IPS DF 6.9 (cell line): ENCODE data around the gene OR9A2.

Source experiments
- DNase-seq: peaks from one replicate; pipeline ENCODE4 v3.0.0-alpha.2; 2013; ENCODE audit warnings: low read depth, low spot score
- H3K27ac ChIP-seq: one replicate; pipeline ENCODE4 v1.5.1; 2013; ENCODE audit warnings: low read length, control low read depth
- H3K27me3 ChIP-seq: 2 replicates; pipeline ENCODE4 v1.6.1; 2013; ENCODE audit warnings: mild to moderate bottlenecking, low read length; ENCODE audit not compliant: control insufficient read depth, insufficient read depth
- H3K36me3 ChIP-seq: 2 replicates; pipeline ENCODE4 v1.6.1; 2013; ENCODE audit warnings: low read length; ENCODE audit not compliant: control insufficient read depth, insufficient read depth
- H3K4me1 ChIP-seq: 2 replicates; pipeline ENCODE4 v1.6.1; 2013; ENCODE audit warnings: low read length; ENCODE audit not compliant: control insufficient read depth, insufficient read depth
- H3K4me3 ChIP-seq: 2 replicates; pipeline ENCODE4 v1.5.1; 2013; ENCODE audit warnings: mild to moderate bottlenecking, low read length
- H3K9me3 ChIP-seq: 2 replicates; pipeline ENCODE4 v1.6.1; 2013; ENCODE audit warnings: low read length, inconsistent platforms; ENCODE audit not compliant: control insufficient read depth, insufficient read depth
- WGBS: extraction: QIAGEN DNeasy Blood & Tissue Kit; methylation state at CpG from one replicate; pipeline ENCODE4 v1.1.7; 2013; ENCODE audit warnings: mixed read lengths, missing lambda C conversion rate; ENCODE audit not compliant: insufficient read length, insufficient coverage; 5-methylcytosine and 5-hydroxymethylcytosine counted together

OR9A2 gene

DNA sequence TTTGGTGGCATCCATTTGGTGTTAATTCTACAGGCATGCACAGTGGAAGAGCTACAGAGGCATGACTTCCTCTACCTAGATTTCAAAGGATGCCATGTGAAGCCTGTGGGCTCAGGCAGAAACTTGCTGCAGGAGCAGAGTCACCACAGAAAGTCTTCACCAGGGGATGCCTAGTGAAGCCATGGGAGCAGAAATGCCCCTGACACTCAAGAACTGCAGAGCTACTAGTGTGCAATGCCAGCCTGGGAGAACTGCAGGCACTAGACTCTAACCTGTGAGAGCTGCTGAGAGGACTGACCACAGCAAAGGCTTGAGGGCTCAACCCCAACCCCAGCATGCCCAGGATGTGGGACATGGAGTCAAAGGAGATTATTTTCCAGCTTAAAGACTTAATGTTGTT is 3.9 kb downstream of the OR9A2 start:
- no peak overlapping the region for H3K27ac ChIP-seq
- DNase-seq, result no peak
- H3K4me3 ChIP-seq, result no peak overlapping the region
- H3K4me1 ChIP-seq, result no peaks in the 10 kb centered on the region
- H3K9me3 ChIP-seq, result no peaks in the 10 kb centered on the region
- no peaks in the 10 kb centered on the region for H3K27me3 ChIP-seq
- H3K36me3 ChIP-seq, result no peaks in the 10 kb centered on the region

DNA sequence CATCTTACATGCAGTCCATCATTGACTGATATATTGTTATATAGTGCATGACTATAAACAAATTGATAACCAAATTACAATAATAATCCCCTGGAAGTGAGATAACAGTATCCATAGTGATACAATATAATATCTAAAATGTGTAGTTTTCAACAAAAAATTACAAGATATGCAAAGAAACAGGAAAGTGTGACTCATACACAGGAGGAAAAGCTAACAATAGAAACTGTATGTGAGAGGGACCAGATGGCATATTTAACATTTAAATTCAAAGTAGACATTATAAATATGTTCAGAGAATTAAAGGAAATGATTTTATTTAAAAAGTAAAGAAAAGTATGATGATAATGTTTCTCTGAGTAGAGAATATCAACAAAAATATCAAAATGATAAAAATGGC is 8.0 kb downstream of the OR9A2 start:
- Histone ChIP-seq H3K27me3 (no peaks in the 10 kb centered on the region), H3K4me3 (no peak overlapping the region), H3K27ac (no peak overlapping the region), H3K4me1 (no peaks in the 10 kb centered on the region), H3K36me3 (no peaks in the 10 kb centered on the region), H3K9me3 (no peaks in the 10 kb centered on the region)
- DNase-seq, result no peak

DNA sequence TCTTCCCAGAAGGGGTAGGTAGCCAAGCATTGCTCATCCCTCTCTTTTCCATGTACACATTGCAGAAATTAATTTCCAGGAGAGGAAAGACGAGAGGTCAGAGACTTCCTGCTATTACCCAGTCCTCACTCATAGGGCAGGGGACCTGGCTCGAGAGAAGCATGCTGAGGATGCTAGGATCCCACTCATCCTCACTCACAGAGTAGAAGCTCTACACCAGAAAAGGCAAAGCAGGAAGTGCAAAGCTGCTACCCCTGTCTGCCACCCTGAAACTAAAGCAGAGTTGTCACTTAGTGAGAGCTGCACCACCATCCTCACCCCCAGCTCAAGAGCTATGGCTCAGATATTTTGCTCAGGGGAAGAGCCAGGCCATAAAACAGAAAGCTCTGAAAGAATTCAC is 9.9 kb downstream of the OR9A2 start:
- no peak overlapping the region for H3K27ac ChIP-seq
- no peaks in the 10 kb centered on the region for H3K4me1 ChIP-seq
- no peaks in the 10 kb centered on the region for H3K27me3 ChIP-seq
- H3K9me3 ChIP-seq, result no peaks in the 10 kb centered on the region
- no CpG with 5 or more reads among the region's 2 CpGs for WGBS
- H3K4me3 ChIP-seq, result no peak overlapping the region
- no peaks in the 10 kb centered on the region for H3K36me3 ChIP-seq
- no peak for DNase-seq

GRCh38 chr7:143015926-143016490 is 10.9 kb downstream of the OR9A2 start:
- H3K9me3 ChIP-seq, result no peaks in the 10 kb centered on the region
- no peak overlapping the region for H3K27ac ChIP-seq
- no peaks in the 10 kb centered on the region for H3K4me1 ChIP-seq
- no CpG with 5 or more reads among the region's 3 CpGs for WGBS
- no peaks in the 10 kb centered on the region for H3K27me3 ChIP-seq
- no peak overlapping the region for H3K4me3 ChIP-seq
- no peak for DNase-seq
- no peaks in the 10 kb centered on the region for H3K36me3 ChIP-seq

- H3K27ac ChIP-seq, result no peak overlapping the region
- H3K27me3 ChIP-seq, result no peaks in the 10 kb centered on the region
- no peaks in the 10 kb centered on the region for H3K36me3 ChIP-seq
- no peak for DNase-seq
- no CpG with 5 or more reads among the region's 2 CpGs for WGBS
- no peaks in the 10 kb centered on the region for H3K4me1 ChIP-seq
- H3K4me3 ChIP-seq, result no peak overlapping the region
- H3K9me3 ChIP-seq, result no peaks in the 10 kb centered on the region
Measured at GRCh38 chr7:143015084-143015483, 11.8 kb downstream of the OR9A2 start.

GRCh38 chr7:143013893-143014292 is 13.0 kb downstream of the OR9A2 start:
- Histone ChIP-seq H3K27me3 (no peaks in the 10 kb centered on the region), H3K9me3 (no peaks in the 10 kb centered on the region), H3K36me3 (no peaks in the 10 kb centered on the region), H3K4me3 (no peak overlapping the region), H3K4me1 (no peaks in the 10 kb centered on the region), H3K27ac (no peak overlapping the region)
- no peak for DNase-seq
- WGBS, result no CpG with 5 or more reads among the region's 5 CpGs

DNA sequence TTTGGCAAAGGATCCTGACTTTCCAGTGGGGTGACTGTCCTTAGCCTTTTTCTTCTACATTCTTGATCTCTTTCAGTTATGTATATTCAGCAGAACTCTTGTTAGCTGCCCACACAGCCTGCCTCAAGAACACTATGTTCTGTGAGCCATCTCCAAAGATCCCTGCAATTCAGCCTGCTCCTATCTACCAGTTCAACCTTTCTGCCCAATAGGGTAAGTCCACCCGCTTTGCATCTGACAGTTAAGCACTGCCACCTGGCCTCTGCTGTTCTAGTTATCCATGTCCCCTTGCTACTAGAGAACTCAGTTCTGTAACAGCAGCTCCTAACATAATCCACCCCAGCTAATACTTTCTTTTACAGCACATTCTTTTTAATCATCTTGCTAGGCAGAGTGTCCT is 13.5 kb downstream of the OR9A2 start:
- Histone ChIP-seq H3K4me3 (no peak overlapping the region), H3K4me1 (no peaks in the 10 kb centered on the region), H3K27me3 (no peaks in the 10 kb centered on the region), H3K36me3 (no peaks in the 10 kb centered on the region), H3K27ac (no peak overlapping the region), H3K9me3 (no peaks in the 10 kb centered on the region)
- no peak for DNase-seq
- no CpG with 5 or more reads among the region's 1 CpG for WGBS

- DNase-seq, result no peak
- no peaks in the 10 kb centered on the region for H3K36me3 ChIP-seq
- H3K9me3 ChIP-seq, result no peaks in the 10 kb centered on the region
- WGBS, result 98% methylated on average over 2 of the region's 4 CpGs
- no peaks in the 10 kb centered on the region for H3K27me3 ChIP-seq
- no peak overlapping the region for H3K27ac ChIP-seq
- no peaks in the 10 kb centered on the region for H3K4me1 ChIP-seq
- no peak overlapping the region for H3K4me3 ChIP-seq
Measured at GRCh38 chr7:143012409-143012808, 14.5 kb downstream of the OR9A2 start.

DNA sequence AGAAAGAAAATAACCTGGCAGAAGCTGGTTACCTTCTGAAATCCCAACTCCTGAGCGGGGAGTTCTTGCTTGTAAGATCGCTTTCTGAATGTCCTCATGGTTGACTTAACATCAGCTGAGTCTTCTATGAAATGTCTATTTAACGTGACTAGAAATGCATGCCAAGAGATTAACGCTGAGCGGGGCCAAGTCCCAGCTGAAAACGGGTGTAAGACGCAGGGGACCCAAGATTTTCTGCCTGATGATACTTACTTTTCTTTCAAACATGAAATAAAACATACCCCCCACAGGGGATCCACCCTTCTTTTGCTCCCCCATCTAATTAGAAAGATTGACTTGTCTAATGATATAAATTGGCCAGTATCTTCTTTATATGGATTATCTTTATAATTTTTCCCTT is 14.9 kb downstream of the OR9A2 start:
- WGBS, result no CpG with 5 or more reads among the region's 7 CpGs
- Histone ChIP-seq H3K4me1 (no peaks in the 10 kb centered on the region), H3K36me3 (no peaks in the 10 kb centered on the region), H3K4me3 (no peak overlapping the region), H3K27me3 (no peaks in the 10 kb centered on the region), H3K27ac (no peak overlapping the region), H3K9me3 (no peaks in the 10 kb centered on the region)
- DNase-seq, result no peak

DNA sequence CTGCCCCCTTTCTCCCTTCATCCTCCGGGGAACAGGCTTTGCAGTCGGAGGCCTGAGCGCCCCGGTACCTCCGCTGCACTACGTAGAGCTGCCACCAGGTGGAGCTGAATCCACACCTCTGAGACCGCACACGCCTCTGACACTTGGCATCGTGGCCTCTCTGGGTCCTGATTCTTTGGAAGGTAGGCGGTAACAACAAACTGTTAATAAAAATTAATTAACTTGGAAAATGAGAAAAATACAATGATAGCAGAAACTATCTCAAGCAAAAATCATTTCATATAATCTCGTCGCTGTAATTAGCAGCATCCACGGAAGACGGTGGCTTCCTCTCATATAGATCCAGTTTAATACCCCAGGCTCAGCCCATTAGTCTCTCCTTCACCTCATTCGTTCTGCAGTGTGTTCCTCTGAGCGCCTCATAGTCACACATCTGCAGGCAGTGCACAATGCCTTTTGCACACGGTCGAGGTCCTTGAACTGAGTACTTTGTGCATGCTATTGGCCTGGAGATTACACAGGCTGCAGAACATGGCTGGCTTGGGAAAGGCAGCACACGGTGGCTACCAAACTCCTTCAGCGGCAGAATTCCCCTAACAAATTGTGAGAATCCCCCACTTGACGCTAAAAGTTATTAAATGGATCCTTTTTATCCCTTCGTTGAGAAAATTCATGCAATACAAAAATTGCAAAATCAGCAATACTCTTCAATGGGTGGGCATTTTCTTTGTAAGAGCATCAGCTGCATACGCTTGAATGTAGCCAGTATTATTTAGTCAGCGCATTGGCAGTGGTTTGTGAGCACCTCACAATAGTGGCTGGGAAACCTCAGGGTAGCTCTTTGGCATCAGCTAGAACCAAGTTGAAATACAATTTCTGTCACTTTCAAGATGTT is 18.7 kb downstream of the OR9A2 start:
- no CpG with 5 or more reads among the region's 24 CpGs for WGBS
- Histone ChIP-seq H3K27ac (no peak overlapping the region), H3K4me3 (no peak overlapping the region), H3K9me3 (no peaks in the 10 kb centered on the region), H3K4me1 (no peaks in the 10 kb centered on the region), H3K27me3 (no peaks in the 10 kb centered on the region), H3K36me3 (no peaks in the 10 kb centered on the region)
- DNase-seq, result peak; percentile 76
